ENCODE results near the gene RWDD3. TPM values are rescaled to one million over a fixed set of nuclear protein-coding genes. Genes with fewer than 3 reads are reported as not detected.
A peak's percentile ranks its signal among the peaks of the same experiment; 100 is the strongest.

The RWDD3 gene
- 10 to 100 TPM; 10.5 to 14.3 TPM for total RNA-seq

- peak within 1 kb of the TSS; percentile 86 for H3K4me3 Mint-ChIP-seq
- no peaks in the 10 kb centered on the region for H3K9me3 Mint-ChIP-seq (ENCODE audit: low read depth)
- peak within 1 kb of the TSS; percentile 91 for H3K27ac Mint-ChIP-seq
- H3K36me3 Mint-ChIP-seq (ENCODE audit: low read depth), result peaks cover 8% of the 10 kb centered on the region
- CTCF ChIA-PET, result interaction anchor here (0.8 to 2.0 kb wide), 12 partner anchors 8 to 379 kb away, joined by 3 to 10 read pairs (median 5); partner anchors contain the start of gene ALG14
- intact Hi-C loops (cut with DNase I, micrococcal nuclease), result loop anchor here (1.0 to 10.0 kb wide), 15 partner anchors 117 to 1487 kb away; partner anchors contain the start of genes ABCD3 (in 2 of the 2), ALG14 (in 2 of the 2), CNN3 (in 1 of the 2) and F3 (in 1 of the 2)
- POLR2A ChIA-PET, result interaction anchor here (0.5 to 1.5 kb wide), 6 partner anchors 10 to 1936 kb away, joined by 3 to 10 read pairs (median 4); partner anchors contain the start of gene ALG14
- peak; percentile 96 for ATAC-seq
- peak; percentile 96 for DNase-seq
- peaks cover 38% of the 10 kb centered on the region for H3K4me1 Mint-ChIP-seq
- peaks cover 6% of the 10 kb centered on the region for H3K27me3 Mint-ChIP-seq
Observed at GRCh38 chr1:95233737-95234500, at the start of gene RWDD3. RWDD3 (plus strand) TSS chr1:95234210; CDS start chr1:95234231, 21 bp downstream.

- no peak for DNase-seq
- Mint-ChIP-seq H3K36me3 (ENCODE audit: low read depth) (no peaks in the 10 kb centered on the region), H3K27ac (no peak overlapping the region), H3K4me1 (no peaks in the 10 kb centered on the region), H3K27me3 (peaks cover 26% of the 10 kb centered on the region), H3K4me3 (no peak overlapping the region), H3K9me3 (ENCODE audit: low read depth) (no peaks in the 10 kb centered on the region)
- no peak for ATAC-seq
- CTCF ChIA-PET, result no interaction called here
- POLR2A ChIA-PET, result no interaction called here
- intact Hi-C loops (cut with DNase I, micrococcal nuclease), result no loop called here
Observed at GRCh38 chr1:95186149-95186548, 47.9 kb upstream of the RWDD3 start.

- no peaks in the 10 kb centered on the region for H3K4me1 Mint-ChIP-seq
- POLR2A ChIA-PET, result no interaction called here
- no peak for ATAC-seq
- intact Hi-C loops (cut with DNase I, micrococcal nuclease), result no loop called here
- no peak overlapping the region for H3K4me3 Mint-ChIP-seq
- peaks cover 8% of the 10 kb centered on the region for H3K27me3 Mint-ChIP-seq
- H3K36me3 Mint-ChIP-seq (ENCODE audit: low read depth), result no peaks in the 10 kb centered on the region
- no peaks in the 10 kb centered on the region for H3K9me3 Mint-ChIP-seq (ENCODE audit: low read depth)
- no peak overlapping the region for H3K27ac Mint-ChIP-seq
- CTCF ChIA-PET, result no interaction called here
- no peak for DNase-seq
Observed at GRCh38 chr1:95193591-95193990, 40.4 kb upstream of the RWDD3 start.

- Mint-ChIP-seq H3K9me3 (ENCODE audit: low read depth) (no peaks in the 10 kb centered on the region), H3K27ac (no peak overlapping the region), H3K4me1 (no peaks in the 10 kb centered on the region), H3K36me3 (ENCODE audit: low read depth) (no peaks in the 10 kb centered on the region), H3K4me3 (no peak overlapping the region), H3K27me3 (peaks cover 5% of the 10 kb centered on the region)
- DNase-seq (no peak), ATAC-seq (no peak)
- ChIA-PET POLR2A (no interaction called here), CTCF (no interaction called here)
- intact Hi-C loops (cut with DNase I, micrococcal nuclease), result no loop called here
Observed at GRCh38 chr1:95195046-95195445, 39.0 kb upstream of the RWDD3 start.

- Mint-ChIP-seq H3K27me3 (peaks cover 6% of the 10 kb centered on the region), H3K36me3 (ENCODE audit: low read depth) (no peaks in the 10 kb centered on the region), H3K4me1 (no peaks in the 10 kb centered on the region), H3K27ac (no peak overlapping the region), H3K9me3 (ENCODE audit: low read depth) (no peaks in the 10 kb centered on the region), H3K4me3 (no peak overlapping the region)
- DNase-seq (no peak), ATAC-seq (no peak)
- CTCF ChIA-PET, result no interaction called here
- intact Hi-C loops (cut with DNase I, micrococcal nuclease), result no loop called here
- POLR2A ChIA-PET, result no interaction called here
Observed at GRCh38 chr1:95196017-95196416, 38.0 kb upstream of the RWDD3 start.

- Mint-ChIP-seq H3K4me3 (no peak overlapping the region), H3K36me3 (ENCODE audit: low read depth) (no peaks in the 10 kb centered on the region), H3K9me3 (ENCODE audit: low read depth) (no peaks in the 10 kb centered on the region), H3K27me3 (peaks cover 6% of the 10 kb centered on the region), H3K4me1 (no peaks in the 10 kb centered on the region), H3K27ac (no peak overlapping the region)
- intact Hi-C loops (cut with DNase I, micrococcal nuclease), result no loop called here
- ChIA-PET POLR2A (no interaction called here), CTCF (no interaction called here)
- DNase-seq (no peak), ATAC-seq (no peak)
Observed at GRCh38 chr1:95197616-95198252, 36.3 kb upstream of the RWDD3 start.

GRCh38 chr1:95201905-95202304 is 32.1 kb upstream of the RWDD3 start:
- H3K4me1 Mint-ChIP-seq, result no peaks in the 10 kb centered on the region
- H3K27ac Mint-ChIP-seq, result no peak overlapping the region
- H3K36me3 Mint-ChIP-seq (ENCODE audit: low read depth), result no peaks in the 10 kb centered on the region
- DNase-seq (no peak), ATAC-seq (no peak)
- H3K4me3 Mint-ChIP-seq, result no peak overlapping the region
- POLR2A ChIA-PET, result no interaction called here
- peaks cover 10% of the 10 kb centered on the region for H3K27me3 Mint-ChIP-seq
- H3K9me3 Mint-ChIP-seq (ENCODE audit: low read depth), result no peaks in the 10 kb centered on the region
- intact Hi-C loops (cut with DNase I, micrococcal nuclease), result no loop called here
- CTCF ChIA-PET, result no interaction called here

GRCh38 chr1:95203908-95204437 is 30.0 kb upstream of the RWDD3 start:
- POLR2A ChIA-PET, result no interaction called here
- ATAC-seq, result no peak

GRCh38 chr1:95206514-95206913 is 27.5 kb upstream of the RWDD3 start:
- Mint-ChIP-seq H3K9me3 (ENCODE audit: low read depth) (peaks cover 3% of the 10 kb centered on the region), H3K27me3 (peaks cover 10% of the 10 kb centered on the region), H3K4me1 (no peaks in the 10 kb centered on the region), H3K36me3 (ENCODE audit: low read depth) (no peaks in the 10 kb centered on the region), H3K4me3 (no peak overlapping the region), H3K27ac (no peak overlapping the region)
- no peak for ATAC-seq
- CTCF ChIA-PET, result no interaction called here
- DNase-seq, result no peak
- intact Hi-C loops (cut with DNase I, micrococcal nuclease), result no loop called here
- POLR2A ChIA-PET, result no interaction called here

More at GRCh38 chr1:95203908-95204437, 30.0 kb upstream of the RWDD3 start:
- H3K36me3 Mint-ChIP-seq (ENCODE audit: low read depth), result no peaks in the 10 kb centered on the region
- no peak overlapping the region for H3K4me3 Mint-ChIP-seq
- no peaks in the 10 kb centered on the region for H3K4me1 Mint-ChIP-seq
- H3K9me3 Mint-ChIP-seq (ENCODE audit: low read depth), result no peaks in the 10 kb centered on the region
- DNase-seq, result no peak
- H3K27ac Mint-ChIP-seq, result no peak overlapping the region
- intact Hi-C loops (cut with DNase I, micrococcal nuclease), result no loop called here
- peaks cover 11% of the 10 kb centered on the region for H3K27me3 Mint-ChIP-seq
- CTCF ChIA-PET, result no interaction called here

GRCh38 chr1:95207223-95207935 is 26.6 kb upstream of the RWDD3 start:
- H3K4me1 Mint-ChIP-seq, result no peaks in the 10 kb centered on the region
- H3K27ac Mint-ChIP-seq, result no peak overlapping the region
- CTCF ChIA-PET, result no interaction called here
- DNase-seq (no peak), ATAC-seq (no peak)
- H3K9me3 Mint-ChIP-seq (ENCODE audit: low read depth), result peaks cover 4% of the 10 kb centered on the region
- peaks cover 10% of the 10 kb centered on the region for H3K27me3 Mint-ChIP-seq
- intact Hi-C loops (cut with DNase I, micrococcal nuclease), result no loop called here
- POLR2A ChIA-PET, result no interaction called here
- no peak overlapping the region for H3K4me3 Mint-ChIP-seq
- no peaks in the 10 kb centered on the region for H3K36me3 Mint-ChIP-seq (ENCODE audit: low read depth)

- no peaks in the 10 kb centered on the region for H3K4me1 Mint-ChIP-seq
- ATAC-seq, result no peak
- peaks cover 4% of the 10 kb centered on the region for H3K9me3 Mint-ChIP-seq (ENCODE audit: low read depth)
- ChIA-PET CTCF (no interaction called here), POLR2A (no interaction called here)
- no peak overlapping the region for H3K4me3 Mint-ChIP-seq
- peaks cover 10% of the 10 kb centered on the region for H3K27me3 Mint-ChIP-seq
- intact Hi-C loops (cut with DNase I, micrococcal nuclease), result no loop called here
- no peak overlapping the region for H3K27ac Mint-ChIP-seq
- no peak for DNase-seq
- H3K36me3 Mint-ChIP-seq (ENCODE audit: low read depth), result no peaks in the 10 kb centered on the region
Observed at GRCh38 chr1:95208876-95209275, 25.1 kb upstream of the RWDD3 start.

Measured in activated CD4-positive, alpha-beta T cell treated with anti-CD3 and anti-CD28 coated beads for 36 hours (primary cell).